Measurements from ENCODE around the gene RPL13A. TPM values are rescaled to one million over a fixed set of nuclear protein-coding genes. Genes with fewer than 3 reads are reported as not detected.

Gene RPL13A
- total RNA-seq, 4 donors from 2014 or later = 2,421 to 3,217 (median 2,855) TPM

GRCh38 chr19:49470615-49470978 lies 16.8 kb upstream of the RPL13A start:
- TF ChIP-seq CTCF (IDR thresholded peaks at IDR 0.05; ENCODE audit: low read depth) = no peak

- no peak for TF ChIP-seq CTCF (IDR thresholded peaks at IDR 0.05; ENCODE audit: low read depth)
These were observed 14.5 kb upstream of the RPL13A start for GRCh38 chr19:49472936-49473335.

GRCh38 chr19:49473868-49474541 lies 13.4 kb upstream of the RPL13A start, which contains the start of gene FLT3LG:
Gene FLT3LG, plus strand, starts transcription at chr19:49474215. Its CDS starts 425 bp downstream, at chr19:49474640.
- no peak for TF ChIP-seq CTCF (IDR thresholded peaks at IDR 0.05; ENCODE audit: low read depth)

GRCh38 chr19:49474542-49474924 lies 12.9 kb upstream of the RPL13A start:
- TF ChIP-seq CTCF (IDR thresholded peaks at IDR 0.05; ENCODE audit: low read depth) = no peak

GRCh38 chr19:49475191-49475917 lies 12.1 kb upstream of the RPL13A start:
- TF ChIP-seq CTCF (IDR thresholded peaks at IDR 0.05; ENCODE audit: low read depth) = no peak

GRCh38 chr19:49475995-49476880 lies 11.2 kb upstream of the RPL13A start:
- TF ChIP-seq CTCF (IDR thresholded peaks at IDR 0.05; ENCODE audit: low read depth) = no peak

Data from subcutaneous adipose tissue (tissue), 4 donors.